Heart left ventricle (tissue), 13 donors: Measurements from ENCODE around the gene TMEM217.

Experiments
- POLR2A ChIP-seq, 2 donors: fragments of 450-650 bp; IDR thresholded peaks; one replicate each; pipeline ENCODE4 v1.6.1; 2017; ENCODE audit warnings: antibody characterized with exemption in 2 of 2, mild to moderate bottlenecking in 2 of 2, moderate library complexity in 2 of 2
- TF ChIP-seq, protein P1 (sequence below), 12 donors: fragments of 200-600 bp; sonication (generic) in 4 of 12; IDR thresholded peaks; one replicate each; pipeline versions ENCODE4 v1.5.0 to v1.8.0; 2018 to 2022; ENCODE audit warnings: antibody characterized with exemption in 12 of 12, mild to moderate bottlenecking in 5 of 12
- donor health status: ischemic (EF 13 %, LVEDD 7.1; RV severe dilation, severe dysfunction).
- donor health status: DM: no; HTN: yes; CAD: no.
- donor health status: DM: no; HTN: no; CAD: no.
- donor health status: ischemic (EF 25% LVEDD 6.9; RV normal size, moderate dysfunction).
- donor health status: ischemic (EF 25% LVEDD 5.7; RV mildly dilated, moderate dysfunction).
- donor health status: ischemic (EF 35%, LVEDD 5.7; RV mildly dilated, moderate dysfunction).
- donor health status: nonischemic (EF 11% LVEDD 7.7; RV severe dilation, severe dysfunction).
- donor health status: DM: yes; HTN: yes; CAD: no.
- donor health status: PGD.
- donor health status: ischemic (EF 29% LVEDD 5.4; RV normal size, mild dysfunction).
- donor health status: nonischemic (EF 23%, LVEDD 6.1; RV moderate dilation, normal function).

DNA sequence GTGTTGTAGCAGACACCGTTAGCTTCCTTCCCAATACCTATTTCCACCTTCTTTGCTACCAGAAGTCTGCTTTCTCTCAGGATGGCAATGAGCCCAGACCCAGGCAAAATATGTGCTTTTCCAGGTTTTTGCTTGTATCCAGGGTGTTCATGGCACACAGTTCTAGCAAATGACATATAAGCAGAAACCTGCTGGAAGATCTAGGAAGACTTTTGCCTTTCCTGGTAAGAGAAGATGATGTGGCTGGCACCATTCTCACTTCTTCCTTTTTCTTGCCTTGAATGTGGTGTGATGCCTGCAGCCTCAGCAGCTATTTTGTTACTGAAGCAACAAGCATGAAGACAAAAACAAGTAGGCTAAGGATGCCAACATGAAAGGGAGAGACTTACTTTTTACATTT lies 19.6 kb downstream of the TMEM217 start:
- TF ChIP-seq POLR2A (IDR thresholded peaks at IDR 0.05) = no peak
- TF ChIP-seq, protein P1, sequence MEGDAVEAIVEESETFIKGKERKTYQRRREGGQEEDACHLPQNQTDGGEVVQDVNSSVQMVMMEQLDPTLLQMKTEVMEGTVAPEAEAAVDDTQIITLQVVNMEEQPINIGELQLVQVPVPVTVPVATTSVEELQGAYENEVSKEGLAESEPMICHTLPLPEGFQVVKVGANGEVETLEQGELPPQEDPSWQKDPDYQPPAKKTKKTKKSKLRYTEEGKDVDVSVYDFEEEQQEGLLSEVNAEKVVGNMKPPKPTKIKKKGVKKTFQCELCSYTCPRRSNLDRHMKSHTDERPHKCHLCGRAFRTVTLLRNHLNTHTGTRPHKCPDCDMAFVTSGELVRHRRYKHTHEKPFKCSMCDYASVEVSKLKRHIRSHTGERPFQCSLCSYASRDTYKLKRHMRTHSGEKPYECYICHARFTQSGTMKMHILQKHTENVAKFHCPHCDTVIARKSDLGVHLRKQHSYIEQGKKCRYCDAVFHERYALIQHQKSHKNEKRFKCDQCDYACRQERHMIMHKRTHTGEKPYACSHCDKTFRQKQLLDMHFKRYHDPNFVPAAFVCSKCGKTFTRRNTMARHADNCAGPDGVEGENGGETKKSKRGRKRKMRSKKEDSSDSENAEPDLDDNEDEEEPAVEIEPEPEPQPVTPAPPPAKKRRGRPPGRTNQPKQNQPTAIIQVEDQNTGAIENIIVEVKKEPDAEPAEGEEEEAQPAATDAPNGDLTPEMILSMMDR (IDR thresholded peaks at IDR 0.05) = no peak
